GM12801 (cell line): ENCODE data around the gene SEMA5B.

Experiments
- CTCF ChIP-seq: IDR thresholded peaks from one replicate; pipeline ENCODE4 v1.5.1; 2011; ENCODE audit warnings: control low read depth; ENCODE audit not compliant: insufficient read length; ENCODE audit errors: extremely low read depth

Gene SEMA5B

GRCh38 chr3:122890077-122890719 is 137.4 kb downstream of the SEMA5B start:
- TF ChIP-seq CTCF = no peak

- no peak for TF ChIP-seq CTCF
These were observed 140.6 kb downstream of the SEMA5B start for GRCh38 chr3:122886946-122887345.

GRCh38 chr3:122886251-122886650 is 141.3 kb downstream of the SEMA5B start:
- no peak for TF ChIP-seq CTCF

GRCh38 chr3:122882361-122882947 is 145.1 kb downstream of the SEMA5B start:
- no peak for TF ChIP-seq CTCF

GRCh38 chr3:122880624-122881023 is 146.9 kb downstream of the SEMA5B start:
- TF ChIP-seq CTCF = no peak

GRCh38 chr3:122880173-122880572 is 147.4 kb downstream of the SEMA5B start:
- TF ChIP-seq CTCF = no peak

- TF ChIP-seq CTCF = no peak
These were observed 151.9 kb downstream of the SEMA5B start for GRCh38 chr3:122875547-122876127.
